Hepatocyte (in vitro differentiated cells): Measurements from ENCODE around the gene PHETA1. TPM values are rescaled to one million over a fixed set of nuclear protein-coding genes. Genes with fewer than 3 reads are reported as not detected.
"Not testable (repeated sequence)": the region's sequence is repeated elsewhere in the genome, so short reads cannot be mapped to it uniquely, and the experiment has no call there.

Source experiments
- DNase-seq: peaks from one replicate; pipeline ENCODE4 v3.0.0-alpha.2; 2016; ENCODE audit warnings: low spot score
- H2AFZ ChIP-seq: fragments of 200-600 bp; sonication (generic); 2 replicates; pipeline ENCODE4 v1.6.0; 2016; ENCODE audit warnings: antibody characterized with exemption, mild to moderate bottlenecking
- H3K27ac ChIP-seq: fragments of 200-600 bp; sonication (generic); 2 replicates; pipeline ENCODE4 v1.5.1; 2016; ENCODE audit warnings: mild to moderate bottlenecking
- H3K27me3 ChIP-seq: fragments of 200-600 bp; sonication (generic); 2 replicates; pipeline ENCODE4 v1.6.1; 2016
- H3K36me3 ChIP-seq: fragments of 200-600 bp; sonication (generic); replicated peaks from 2 replicates; pipeline ENCODE4 v1.5.1; 2016; ENCODE audit warnings: low read depth; ENCODE audit not compliant: insufficient read depth
- H3K4me1 ChIP-seq: fragments of 200-600 bp; sonication (generic); 2 replicates; pipeline ENCODE4 v1.5.1; 2016; ENCODE audit warnings: mild to moderate bottlenecking, moderate library complexity; ENCODE audit not compliant: insufficient read depth
- H3K4me2 ChIP-seq: fragments of 200-600 bp; sonication (generic); 2 replicates; pipeline ENCODE4 v1.6.0; 2016
- H3K4me3 ChIP-seq: fragments of 200-600 bp; sonication (generic); 2 replicates; pipeline ENCODE4 v1.5.1; 2016; ENCODE audit warnings: mild to moderate bottlenecking
- H3K79me2 ChIP-seq: fragments of 200-600 bp; sonication (generic); 2 replicates; pipeline ENCODE4 v1.6.0; 2017; ENCODE audit warnings: mild to moderate bottlenecking
- H3K9me2 ChIP-seq: fragments of 200-600 bp; sonication (generic); replicated peaks from 2 replicates; pipeline ENCODE4 v1.6.0; 2017; ENCODE audit warnings: mild to moderate bottlenecking; ENCODE audit not compliant: insufficient read depth
- H3K9me3 ChIP-seq: fragments of 200-600 bp; sonication (generic); 2 replicates; pipeline ENCODE4 v1.5.1; 2016; ENCODE audit warnings: low read depth, mild to moderate bottlenecking
- H4K20me1 ChIP-seq: fragments of 200-600 bp; sonication (generic); 2 replicates; pipeline ENCODE4 v1.6.0; 2016; ENCODE audit warnings: mild to moderate bottlenecking; ENCODE audit not compliant: insufficient read depth, poor library complexity, severe bottlenecking
- CTCF ChIP-seq: fragments of 200-600 bp; sonication (generic); IDR thresholded peaks from 2 replicates; pipeline ENCODE4 v1.5.1; 2016; ENCODE audit warnings: antibody characterized with exemption, mild to moderate bottlenecking; ENCODE audit not compliant: poor library complexity
- EZH2 ChIP-seq: fragments of 200-600 bp; sonication (generic); IDR thresholded peaks from 2 replicates; pipeline ENCODE4 v1.6.1; 2016; ENCODE audit warnings: antibody characterized with exemption, mild to moderate bottlenecking, borderline replicate concordance
- EZH2phosphoT487 ChIP-seq: fragments of 200-600 bp; sonication (generic); IDR thresholded peaks from one replicate; pipeline ENCODE4 v1.6.1; 2018; ENCODE audit warnings: antibody characterized with exemption, mild to moderate bottlenecking, low read depth, moderate library complexity; ENCODE audit not compliant: unreplicated experiment, severe bottlenecking
- WGBS: methylation state at CpG from one replicate; pipeline ENCODE4 v1.1.6; 2016; ENCODE audit warnings: low lambda C conversion rate; ENCODE audit errors: missing lambda C conversion rate; 5-methylcytosine and 5-hydroxymethylcytosine counted together
- polyA plus RNA-seq: library from polyadenylated mRNA; unstranded; fragments of >200 nt; fragmentation: Nextera tagmentation; extraction: Ambion mirVana; gene quantifications from 2 replicates; pipeline ENCODE4 v1.2.1, GENCODE V29; 2016
- total RNA-seq: library from RNA; depleted of rRNA; stranded (reverse); fragments of >200 nt; gene quantifications from 2 replicates; pipeline ENCODE4 v1.2.3, GENCODE V29; 2014

Gene PHETA1
- total and polyA plus RNA-seq, 2 experiments from 2014 or later, result 24.6 to 30.9 TPM

- Histone ChIP-seq H3K4me3 (no peak overlapping the region), H3K4me1 (no peaks in the 10 kb centered on the region), H3K4me2 (no peak overlapping the region), H4K20me1 (no peaks in the 10 kb centered on the region), H3K79me2 (peaks cover 2% of the 10 kb centered on the region), H3K36me3 (no peaks in the 10 kb centered on the region), H2AFZ (no peak overlapping the region), H3K27ac (no peak overlapping the region), H3K9me3 (no peaks in the 10 kb centered on the region), H3K9me2 (no peaks in the 10 kb centered on the region), H3K27me3 (no peaks in the 10 kb centered on the region)
- TF ChIP-seq CTCF, result no peak
- no peak for TF ChIP-seq EZH2phosphoT487
- TF ChIP-seq EZH2, result no peak
- 83% methylated on average over 6 of the region's 6 CpGs for WGBS
- no peak for DNase-seq
These were observed 32.3 kb upstream of the PHETA1 start for GRCh38 chr12:111401167-111401605.

GRCh38 chr12:111399741-111400404 is 31.0 kb upstream of the PHETA1 start:
- H3K9me3 ChIP-seq, H3K27ac ChIP-seq, H3K4me3 ChIP-seq, H3K4me1 ChIP-seq, H3K79me2 ChIP-seq, H3K36me3 ChIP-seq, H3K4me2 ChIP-seq, H4K20me1 ChIP-seq, H3K9me2 ChIP-seq, DNase-seq, H3K27me3 ChIP-seq, H2AFZ ChIP-seq: not testable (repeated sequence)
- 89% methylated on average over 9 of the region's 9 CpGs for WGBS

GRCh38 chr12:111398530-111398929 is 29.6 kb upstream of the PHETA1 start:
- H3K9me3 ChIP-seq, result no peaks in the 10 kb centered on the region
- no peak overlapping the region for H3K4me2 ChIP-seq
- H3K4me1 ChIP-seq, result no peaks in the 10 kb centered on the region
- no peaks in the 10 kb centered on the region for H3K27me3 ChIP-seq
- no peak for DNase-seq
- 84% methylated on average over 4 of the region's 4 CpGs for WGBS
- H3K9me2 ChIP-seq, result no peaks in the 10 kb centered on the region
- H3K27ac ChIP-seq, result no peak overlapping the region
- no peaks in the 10 kb centered on the region for H4K20me1 ChIP-seq
- TF ChIP-seq CTCF (no peak), EZH2phosphoT487 (no peak), EZH2 (no peak)
- no peak overlapping the region for H2AFZ ChIP-seq
- no peaks in the 10 kb centered on the region for H3K79me2 ChIP-seq
- no peaks in the 10 kb centered on the region for H3K36me3 ChIP-seq
- H3K4me3 ChIP-seq, result no peak overlapping the region

- DNase-seq, result peak; percentile 93
- TF ChIP-seq CTCF (peak; percentile 97), EZH2 (no peak), EZH2phosphoT487 (no peak)
- Histone ChIP-seq H3K27ac (no peak overlapping the region), H3K36me3 (no peaks in the 10 kb centered on the region), H4K20me1 (no peaks in the 10 kb centered on the region), H3K4me3 (no peak overlapping the region), H3K4me1 (no peaks in the 10 kb centered on the region), H3K4me2 (peak overlapping the region; percentile 67), H2AFZ (no peak overlapping the region), H3K9me3 (no peaks in the 10 kb centered on the region), H3K9me2 (no peaks in the 10 kb centered on the region), H3K27me3 (no peaks in the 10 kb centered on the region), H3K79me2 (no peaks in the 10 kb centered on the region)
- WGBS, result 15% methylated on average over 32 of the region's 34 CpGs
These were observed 28.0 kb upstream of the PHETA1 start for GRCh38 chr12:111396726-111397445.

- not testable (repeated sequence) for H2AFZ ChIP-seq, H3K4me2 ChIP-seq, H3K9me2 ChIP-seq, DNase-seq, H4K20me1 ChIP-seq, H3K4me3 ChIP-seq, H3K27me3 ChIP-seq, H3K36me3 ChIP-seq, H3K27ac ChIP-seq, H3K9me3 ChIP-seq, H3K4me1 ChIP-seq, H3K79me2 ChIP-seq
- WGBS, result 88% methylated on average over 7 of the region's 7 CpGs
These were observed 27.4 kb upstream of the PHETA1 start for GRCh38 chr12:111396271-111396670.
